Right hindlimb (tissue), 1 donor: ENCODE measurements around the gene DNTTIP2.
"Not testable (repeated sequence)": the region's sequence is repeated elsewhere in the genome, so short reads cannot be mapped to it uniquely, and the experiment has no call there.

ENCODE experiments used
- DNase-seq: peaks from one replicate; pipeline ENCODE4 v3.0.0-alpha.2; 2018

DNTTIP2 gene

DNA sequence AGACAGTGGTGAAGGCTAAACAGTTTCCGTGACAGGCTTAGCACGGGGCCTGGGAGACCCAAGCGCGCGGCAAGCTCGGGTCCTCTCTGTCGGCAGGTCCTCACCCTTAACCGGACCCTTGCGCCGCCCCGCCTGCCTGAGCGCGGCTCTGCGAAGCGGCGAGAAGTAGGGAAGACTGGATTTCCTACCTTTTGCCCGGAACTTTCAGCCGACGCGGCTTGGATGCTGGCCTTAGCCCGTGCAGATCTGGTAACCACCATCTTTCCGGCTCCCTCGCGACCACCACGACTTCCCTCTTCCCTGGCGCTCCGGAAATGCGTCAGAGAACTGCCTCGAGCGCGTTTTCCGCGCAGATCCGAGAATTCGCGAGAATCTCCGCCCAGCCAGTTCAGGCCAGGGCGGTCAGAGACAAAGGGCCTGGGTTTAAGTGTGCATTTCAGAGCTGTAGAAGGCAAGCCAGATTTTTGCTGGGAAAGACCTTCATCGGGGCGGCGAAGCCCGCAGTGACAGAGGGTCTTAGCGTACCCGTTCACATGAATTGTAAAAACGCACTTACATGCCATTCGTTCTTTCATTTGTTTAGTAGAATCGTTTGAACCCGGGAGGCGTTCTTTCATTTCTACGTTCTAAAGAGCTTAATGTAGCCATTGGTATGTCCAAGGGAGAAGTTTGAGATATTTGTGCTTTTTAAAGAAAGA, at the start of gene DNTTIP2:
TSS of gene DNTTIP2 (minus strand) at position 318 of the 698 bp plus-strand sequence. CDS start at position 260, 58 bp downstream.
- DNase-seq, result peak; percentile 98

GRCh38 chr1:93925206-93925605, 46.2 kb upstream of the DNTTIP2 start:
- no peak for DNase-seq

GRCh38 chr1:93919780-93920179, 40.8 kb upstream of the DNTTIP2 start:
- DNase-seq, result no peak

- DNase-seq, result no peak
Measured at GRCh38 chr1:93917302-93917701, 38.3 kb upstream of the DNTTIP2 start.

- DNase-seq, result not testable (repeated sequence)
Measured at GRCh38 chr1:93910880-93911279, 31.9 kb upstream of the DNTTIP2 start.

GRCh38 chr1:93910305-93910704, 31.3 kb upstream of the DNTTIP2 start:
- DNase-seq, result no peak

DNA sequence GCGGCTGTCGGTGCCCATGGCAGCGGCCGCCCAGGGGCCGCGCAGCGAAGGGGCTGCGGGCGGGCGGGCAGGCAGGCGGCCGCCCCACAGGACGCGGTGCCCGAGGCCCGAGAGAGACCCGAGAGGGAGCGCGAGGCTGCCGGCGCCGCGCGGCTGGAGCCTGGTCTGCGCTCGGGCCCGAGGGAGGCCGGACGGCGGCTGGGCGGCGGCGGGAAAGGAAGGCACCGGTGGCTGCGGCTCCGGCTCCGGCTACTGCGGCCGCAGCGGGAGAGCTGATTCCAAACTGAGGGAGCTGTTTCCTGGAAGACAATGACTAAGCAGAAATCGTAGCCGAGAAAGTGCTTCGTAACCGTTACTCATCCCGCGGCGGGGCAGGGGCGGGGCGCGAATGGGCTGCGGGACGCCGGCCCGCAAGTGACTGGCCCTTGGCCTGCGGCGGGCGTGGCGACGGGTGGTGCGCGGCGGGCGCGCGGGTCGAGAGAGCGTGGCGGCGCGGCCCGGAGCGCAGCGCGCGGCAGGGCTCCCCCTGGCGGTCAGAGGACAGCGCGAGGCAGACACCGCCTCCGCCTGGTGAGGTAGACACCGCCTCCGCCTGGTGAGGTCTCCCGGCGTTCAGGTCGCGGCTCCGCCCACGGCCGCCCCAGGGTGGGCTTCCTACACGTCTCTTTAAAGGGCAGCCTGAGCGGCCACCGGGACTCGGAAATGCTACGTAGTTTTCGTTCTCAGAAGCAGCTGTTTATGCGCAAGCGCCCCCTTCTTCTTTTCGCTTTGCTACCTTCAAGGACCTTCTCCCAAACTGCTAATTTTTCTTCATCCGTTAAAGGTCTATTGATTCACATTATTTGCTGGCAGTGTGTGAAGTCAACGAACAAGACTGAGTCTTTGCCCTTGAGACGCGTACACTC, 30.4 kb upstream of the DNTTIP2 start, which contains the start of gene GCLM:
TSS of gene GCLM (minus strand) at position 285 of the 905 bp plus-strand sequence. CDS start at position 18, 267 bp downstream.
- DNase-seq, result peak; percentile 92

DNA sequence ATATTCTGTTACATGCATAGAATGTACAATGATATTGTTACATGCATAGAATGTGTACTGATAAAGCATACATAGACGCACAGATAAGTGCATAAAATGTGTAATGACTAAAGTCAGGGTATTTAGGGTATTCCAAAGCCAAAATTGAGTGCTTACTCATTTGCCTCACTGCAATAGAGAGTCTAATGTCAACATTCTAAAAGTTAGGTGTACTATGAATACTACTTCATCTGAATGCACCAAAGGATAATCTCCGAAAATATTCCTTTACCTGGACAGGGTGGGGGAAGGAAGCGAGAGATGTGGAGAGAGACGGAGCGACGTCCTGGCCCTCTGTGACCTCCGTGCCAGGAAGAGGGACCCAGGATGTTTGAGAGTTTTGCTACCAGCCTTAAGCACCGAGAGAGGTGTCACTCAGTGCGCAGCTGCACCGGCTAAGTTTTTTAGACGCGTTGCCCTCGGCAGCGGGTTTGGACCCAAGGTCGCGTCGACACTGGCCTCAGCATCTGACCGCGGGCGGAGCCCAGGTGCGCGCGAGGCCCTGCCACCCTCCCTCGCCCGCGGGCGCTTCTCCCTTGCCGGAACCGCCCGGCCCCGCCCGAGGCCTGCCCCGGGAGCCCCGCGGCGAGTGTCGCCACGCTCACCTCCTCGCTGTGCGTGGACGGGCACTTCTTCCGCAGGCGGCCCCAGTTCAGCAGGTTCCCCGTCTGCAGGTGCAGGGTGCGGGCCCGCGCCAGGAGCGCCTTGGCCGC, 29.6 kb upstream of the DNTTIP2 start:
- DNase-seq, result peak; percentile 36

DNA sequence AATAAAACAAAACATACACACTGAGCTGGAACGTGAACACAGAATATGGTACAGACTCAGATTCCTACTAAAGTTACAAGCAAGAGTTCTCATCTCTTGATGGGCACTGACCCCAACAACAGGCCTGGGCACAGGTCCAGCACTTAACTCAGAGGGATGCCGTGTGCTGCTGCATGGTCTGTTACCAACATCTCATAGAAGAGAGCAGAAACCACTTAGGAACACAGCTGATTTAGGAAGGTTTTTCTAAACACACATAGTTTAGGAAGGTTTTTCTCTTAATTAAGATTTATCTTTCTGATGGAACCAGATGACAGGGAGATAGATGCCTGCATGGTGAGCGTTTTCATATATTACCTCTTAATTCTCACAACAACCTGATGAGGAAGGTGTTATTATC, 28.7 kb upstream of the DNTTIP2 start:
- DNase-seq, result peak; percentile 20

DNA sequence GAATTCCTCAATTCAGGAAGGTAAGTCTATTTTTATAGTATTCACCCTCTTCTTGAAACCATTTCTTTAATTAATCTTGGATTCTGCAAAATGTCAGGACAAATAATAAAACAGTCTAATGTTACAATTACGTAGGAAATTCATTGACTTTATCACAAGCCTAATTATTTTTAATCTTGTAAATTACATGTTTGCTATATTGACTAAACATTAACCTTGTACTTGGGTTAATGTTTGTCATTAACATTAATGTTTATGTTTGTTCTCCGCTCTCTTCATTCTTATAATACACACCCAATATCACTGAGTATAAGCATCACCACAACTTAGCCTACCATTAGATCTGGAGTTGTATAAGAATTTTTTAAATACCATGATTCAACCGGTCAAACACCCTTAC, 27.5 kb upstream of the DNTTIP2 start:
- DNase-seq, result no peak

DNA sequence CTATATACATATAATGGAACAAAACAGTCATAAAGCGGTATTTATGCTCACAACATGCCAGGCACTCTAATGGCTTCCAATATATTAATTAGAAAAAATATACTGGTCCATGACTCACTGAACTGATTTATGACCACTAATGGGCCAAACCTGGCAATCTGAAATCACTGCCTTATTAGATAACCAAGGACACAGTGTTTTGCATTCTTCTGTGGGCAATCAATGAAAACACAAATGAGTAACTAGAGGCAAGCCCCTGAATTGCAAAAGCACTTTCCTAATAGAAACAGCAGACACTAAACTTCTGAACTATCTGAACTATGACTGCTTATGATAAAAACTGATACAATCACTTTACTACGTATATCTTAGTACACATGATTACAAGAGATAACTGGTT, 26.7 kb upstream of the DNTTIP2 start:
- DNase-seq, result no peak

- no peak for DNase-seq
Measured at GRCh38 chr1:93905051-93905450, 26.0 kb upstream of the DNTTIP2 start.

DNA sequence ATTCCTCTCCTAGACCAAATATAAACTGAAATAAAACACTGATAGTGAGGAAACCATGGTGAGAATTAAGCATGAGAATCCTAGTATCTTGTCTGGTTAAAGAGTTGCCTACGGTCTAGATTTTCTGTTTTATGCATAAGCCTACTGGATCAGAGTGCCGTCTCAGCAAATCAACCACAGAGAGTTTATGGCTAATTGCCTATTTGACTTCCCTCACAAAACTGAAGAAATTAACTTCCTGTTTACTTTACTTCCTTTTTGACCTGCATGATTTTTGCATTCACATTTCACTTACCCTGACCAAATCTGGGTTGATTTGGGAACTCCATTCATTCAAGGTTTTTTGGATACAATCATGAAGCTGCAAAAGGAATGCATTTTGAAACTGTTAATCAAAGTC, 25.2 kb upstream of the DNTTIP2 start:
- DNase-seq, result no peak

DNA sequence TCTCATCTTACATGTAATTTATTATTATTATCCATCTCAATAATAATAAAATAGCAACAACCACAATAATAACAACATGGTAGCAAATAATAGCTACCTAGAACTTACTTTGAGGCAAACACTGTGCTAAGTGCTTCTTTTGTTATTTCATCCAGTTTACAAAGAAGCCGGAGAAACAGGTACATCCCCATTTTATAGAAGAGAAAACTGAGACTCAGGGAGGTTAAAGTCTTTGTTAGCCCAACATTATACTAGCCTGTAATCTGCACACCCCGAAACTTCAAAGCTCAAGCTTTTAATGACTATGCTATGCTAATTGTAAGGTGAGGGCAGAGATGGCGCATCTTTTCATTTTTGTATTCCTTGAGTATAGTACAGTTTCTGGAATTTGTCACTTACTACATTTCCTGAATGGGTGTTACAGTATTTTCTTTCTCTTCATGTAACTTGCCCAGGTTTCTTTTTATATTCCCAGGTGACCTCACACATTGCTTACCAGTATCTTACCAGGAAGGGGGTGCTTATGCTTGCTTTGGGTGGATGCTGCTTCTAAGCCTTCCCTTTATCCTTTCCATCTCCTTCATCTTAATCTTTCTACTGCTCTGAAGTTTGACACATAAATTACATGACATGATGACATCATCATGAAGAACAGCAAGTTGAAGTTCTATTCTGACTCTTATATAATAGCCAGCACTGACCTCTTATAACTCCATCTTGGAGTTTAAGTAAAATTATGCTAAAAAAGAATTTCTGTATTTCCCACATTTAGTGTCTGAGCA, 21.9 kb upstream of the DNTTIP2 start:
- DNase-seq, result no peak

DNA sequence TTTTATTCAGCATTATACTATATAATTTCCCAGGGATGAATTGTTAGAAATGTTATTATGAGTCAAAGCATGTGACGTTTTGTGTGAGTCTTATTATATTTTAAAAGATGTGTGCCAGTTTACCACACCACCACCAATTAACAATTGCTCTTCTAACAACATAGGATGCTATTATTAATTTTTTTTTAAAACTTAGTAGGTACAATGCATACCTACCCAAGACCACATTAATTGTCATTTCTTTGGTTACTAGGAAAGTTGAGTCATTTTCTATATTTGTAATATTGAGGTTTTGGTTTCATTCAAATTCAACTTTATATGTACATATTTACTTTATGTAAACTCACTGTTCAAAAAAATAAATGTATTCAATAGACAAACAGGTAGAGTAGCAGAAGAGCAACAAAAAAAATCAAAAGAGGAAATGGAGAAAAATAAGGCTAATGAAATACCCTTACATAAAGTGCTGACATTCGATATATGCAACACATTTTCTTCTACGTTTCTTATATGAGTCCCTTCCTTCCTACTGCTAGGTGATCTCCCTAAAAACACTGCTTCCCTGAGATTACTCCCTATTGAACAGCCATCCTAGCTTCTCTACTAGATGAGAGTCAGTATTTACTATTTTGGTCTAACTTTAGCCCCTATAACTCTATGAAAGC, 20.7 kb upstream of the DNTTIP2 start:
- DNase-seq, result no peak

DNA sequence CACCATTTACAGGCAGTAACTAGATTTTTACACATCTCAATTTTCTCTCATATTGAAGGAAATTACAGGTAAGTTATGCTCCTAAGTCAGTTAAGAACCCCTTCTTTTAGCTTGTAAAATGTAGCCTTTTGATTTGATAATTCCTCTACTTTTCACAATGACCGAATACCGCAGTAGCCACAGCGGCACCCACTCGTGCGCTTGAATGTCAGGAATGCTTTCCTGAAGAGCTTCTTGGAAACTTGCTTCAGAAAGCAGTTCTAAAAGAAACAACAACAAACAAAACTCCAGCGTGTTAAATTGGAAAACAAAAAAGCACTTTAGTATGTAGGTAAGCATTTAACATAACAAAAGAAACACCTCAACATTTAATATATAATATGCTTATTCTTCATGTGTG, 9.9 kb upstream of the DNTTIP2 start:
- DNase-seq, result no peak

- no peak for DNase-seq
Measured at GRCh38 chr1:93882269-93882668, 3.3 kb upstream of the DNTTIP2 start.

GRCh38 chr1:93880731-93881130, 1.7 kb upstream of the DNTTIP2 start:
- DNase-seq, result no peak

DNA sequence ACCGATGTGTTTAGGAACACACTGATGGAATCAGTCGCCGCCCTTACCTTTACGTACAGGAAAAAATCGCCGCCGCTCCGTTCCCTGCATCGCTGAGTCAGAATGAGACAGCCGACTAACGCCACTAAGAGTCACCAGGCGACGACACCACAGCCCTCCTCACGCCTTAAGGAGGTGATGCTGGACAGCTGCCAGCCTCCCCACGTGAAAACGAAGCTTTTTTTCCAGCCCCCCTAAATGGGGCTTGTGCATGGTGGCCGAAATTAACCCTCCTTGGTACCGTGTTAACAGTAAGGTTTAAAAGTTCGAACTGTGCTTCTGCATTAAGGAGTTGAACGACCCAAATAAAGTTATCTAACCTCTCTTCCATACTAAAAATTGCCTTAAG, 511 bp downstream of the DNTTIP2 start:
- peak; percentile 24 for DNase-seq

- DNase-seq, result no peak
Measured at GRCh38 chr1:93877529-93877928, 1.5 kb downstream of the DNTTIP2 start.

- DNase-seq, result no peak
Measured at GRCh38 chr1:93876244-93876643, 2.8 kb downstream of the DNTTIP2 start.
